ENCODE data around the gene RSF1.

Gene RSF1

GRCh38 chr11:77736473-77736872 is 84.0 kb downstream of the RSF1 start:
- no peak for DNase-seq

GRCh38 chr11:77734890-77735289 is 85.6 kb downstream of the RSF1 start:
- DNase-seq, result no peak

- DNase-seq, result no peak
Measured at GRCh38 chr11:77732143-77732542, 88.4 kb downstream of the RSF1 start.

- no peak for DNase-seq
Measured at GRCh38 chr11:77730789-77731188, 89.7 kb downstream of the RSF1 start.

DNA sequence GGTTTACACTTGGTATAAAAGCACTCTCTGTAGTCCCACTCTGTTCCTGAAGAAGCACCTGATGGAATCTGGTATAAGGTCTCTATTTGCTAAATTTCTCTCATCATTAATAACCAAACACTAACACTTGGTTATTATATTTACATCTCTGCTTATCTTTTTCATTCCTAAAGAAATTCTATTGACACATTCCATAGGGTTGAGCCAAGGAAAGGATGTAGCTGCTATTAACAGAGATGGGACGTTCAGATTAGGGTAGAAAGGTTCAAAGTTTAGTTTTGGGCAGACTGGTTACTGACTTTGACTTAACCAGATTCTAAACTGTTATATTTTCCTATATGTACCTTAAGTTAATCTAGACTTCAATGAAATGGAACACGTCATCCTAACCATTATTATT is 91.5 kb downstream of the RSF1 start:
- no peak for DNase-seq

GRCh38 chr11:77728203-77728786 is 92.2 kb downstream of the RSF1 start:
- DNase-seq, result no peak

DNA sequence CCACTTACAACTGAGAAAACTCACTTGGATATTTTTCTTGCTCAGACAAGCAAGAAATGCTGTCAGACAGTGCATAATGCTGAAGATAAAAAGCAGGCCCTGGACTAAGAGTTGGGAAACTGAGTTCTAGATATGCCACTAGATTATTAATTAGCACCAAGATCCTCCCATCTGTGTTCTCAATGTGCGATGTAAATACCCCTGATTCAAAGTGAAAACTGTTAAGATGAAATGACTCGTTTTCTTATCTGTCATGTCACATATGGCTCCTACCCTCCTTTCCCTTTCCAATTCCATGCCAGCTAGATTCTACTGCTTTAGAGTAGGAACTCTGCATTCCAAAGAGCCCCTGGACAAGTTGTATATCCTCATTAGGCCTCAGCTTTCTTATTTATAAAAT is 94.0 kb downstream of the RSF1 start:
- DNase-seq, result no peak

GRCh38 chr11:77725433-77725832 is 95.1 kb downstream of the RSF1 start:
- DNase-seq, result no peak

- peak in 1 of 2 experiments; percentile 19 for DNase-seq
Measured at GRCh38 chr11:77724636-77725035, 95.9 kb downstream of the RSF1 start.

DNA sequence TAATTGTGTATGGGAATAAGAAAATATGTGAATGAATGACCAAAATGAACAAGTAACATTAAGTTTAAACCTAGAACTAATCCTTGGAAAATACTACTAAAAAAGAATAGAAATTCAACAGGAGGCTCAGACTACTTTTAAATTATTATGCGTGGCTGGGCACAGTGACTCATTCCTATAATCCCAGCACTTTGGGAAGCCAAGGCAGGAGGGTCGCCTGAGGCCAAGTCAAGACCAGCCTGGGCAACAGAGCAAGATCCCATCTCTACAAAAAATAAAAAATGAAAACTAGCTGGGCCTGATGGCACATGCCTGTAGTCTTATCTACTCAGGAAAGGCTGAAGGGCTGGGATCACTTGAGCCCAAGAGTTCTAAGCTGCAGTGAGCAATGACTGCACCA is 97.5 kb downstream of the RSF1 start:
- DNase-seq, result no peak

GRCh38 chr11:77710358-77710757 is 110.2 kb downstream of the RSF1 start:
- no peak for DNase-seq

DNA sequence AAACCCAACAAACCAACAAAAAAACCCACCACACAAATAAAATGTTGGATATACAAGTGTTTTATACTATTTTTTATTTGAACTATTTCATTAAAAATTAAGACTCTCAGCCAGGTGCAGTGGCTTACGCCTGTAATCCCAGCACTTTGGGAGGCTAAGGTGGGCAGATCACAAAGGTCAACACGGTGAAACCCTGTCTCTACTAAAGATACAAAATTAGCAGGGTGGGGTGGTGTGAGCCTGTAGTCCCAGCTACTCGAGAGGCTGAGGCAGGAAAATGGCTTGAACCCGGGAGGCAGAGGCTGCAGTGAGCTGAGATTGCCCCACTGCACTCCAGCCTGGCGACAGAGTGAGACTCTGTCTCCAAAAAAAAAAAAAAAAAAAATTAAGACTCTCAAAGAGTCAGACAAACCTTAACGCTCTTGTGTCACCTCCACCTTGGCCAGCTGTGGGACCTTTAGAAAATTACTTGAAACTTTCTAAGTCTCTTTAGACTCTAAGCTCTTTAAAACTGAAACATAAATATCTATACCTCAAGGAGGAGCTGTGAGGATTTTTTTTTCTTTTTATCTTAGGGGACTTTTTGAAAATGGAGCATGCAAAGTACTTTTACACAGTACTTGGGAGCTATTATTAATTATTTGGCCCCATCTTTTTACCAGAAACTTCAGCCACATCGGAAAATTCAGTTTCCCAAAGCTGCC is 114.5 kb downstream of the RSF1 start:
- no peak for DNase-seq

DNA sequence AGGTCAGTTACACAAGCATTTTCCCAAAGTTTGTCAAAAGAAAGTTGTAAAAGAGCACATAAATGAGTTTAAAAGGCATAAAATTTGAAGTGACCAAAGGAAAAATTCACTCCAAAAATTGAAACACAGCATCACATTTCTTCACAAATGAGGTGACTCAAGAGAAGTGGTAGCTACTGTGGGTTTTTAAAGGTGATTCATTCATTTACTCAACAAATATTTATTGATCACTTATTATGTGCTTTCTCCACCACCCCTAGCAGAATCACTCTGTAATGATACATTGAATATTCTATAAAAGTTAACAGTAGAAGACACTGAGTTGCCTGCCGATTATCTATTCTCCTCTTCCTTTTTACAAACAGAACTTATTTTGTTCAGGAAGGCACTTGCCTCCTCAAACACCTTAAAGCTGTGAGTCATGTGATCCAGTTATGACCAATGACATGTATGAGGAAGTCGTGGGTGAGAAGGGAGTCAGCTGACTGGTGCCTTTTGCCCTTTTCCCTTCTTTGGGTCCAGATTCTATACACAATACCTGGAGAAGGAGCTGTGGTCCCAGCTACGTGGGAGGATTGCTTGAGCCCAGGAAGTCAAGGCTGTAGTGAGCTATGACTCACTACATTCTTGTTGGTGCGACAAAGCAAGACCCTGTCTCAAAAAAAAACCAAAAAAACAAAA is 115.2 kb downstream of the RSF1 start:
- no peak for DNase-seq

DNA sequence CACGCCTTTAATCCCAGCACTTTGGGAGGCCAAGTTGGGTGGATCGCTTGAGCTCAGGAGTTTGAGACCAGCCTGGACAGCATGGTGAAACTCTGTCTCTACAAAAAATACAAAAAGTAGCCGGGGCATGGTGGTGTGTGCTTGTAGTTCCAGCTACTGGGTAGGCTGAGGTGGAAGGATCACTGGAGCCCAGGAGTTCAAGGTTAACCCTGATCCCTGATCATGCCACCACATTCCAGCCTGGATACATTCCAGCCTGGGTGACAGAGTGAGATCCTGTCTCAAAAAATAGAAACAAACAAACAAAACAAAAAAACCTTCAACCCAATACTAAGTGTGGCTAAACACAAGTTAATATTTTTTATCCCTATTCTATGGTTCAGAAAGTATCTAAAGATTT is 116.5 kb downstream of the RSF1 start:
- DNase-seq, result no peak

- DNase-seq, result no peak
Measured at GRCh38 chr11:77699425-77699824, 121.1 kb downstream of the RSF1 start.

- no peak for DNase-seq
Measured at GRCh38 chr11:77698896-77699295, 121.6 kb downstream of the RSF1 start.

- DNase-seq, result no peak
Measured at GRCh38 chr11:77697865-77698264, 122.7 kb downstream of the RSF1 start.

- DNase-seq, result no peak
Measured at GRCh38 chr11:77695417-77695816, 125.1 kb downstream of the RSF1 start.

- no peak for DNase-seq
Measured at GRCh38 chr11:77690649-77691048, 129.9 kb downstream of the RSF1 start.

DNA sequence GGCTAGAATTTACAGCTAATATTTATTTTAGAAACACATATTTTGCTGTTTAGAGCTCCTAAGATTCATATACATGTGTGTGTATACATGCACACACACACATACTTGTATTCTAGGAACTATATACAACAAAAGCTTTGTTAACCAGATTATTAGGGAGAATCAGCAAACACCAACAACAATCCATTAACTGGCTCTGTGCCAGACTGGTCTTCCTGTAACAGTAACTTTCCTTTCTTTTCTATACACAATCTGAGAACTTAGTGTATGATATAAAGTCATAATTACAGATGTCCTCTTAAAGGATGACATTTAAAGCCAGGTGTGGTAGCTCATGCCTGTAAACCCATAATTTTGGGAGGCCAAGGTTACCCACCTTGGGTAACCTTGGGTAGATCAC is 133.4 kb downstream of the RSF1 start:
- no peak for DNase-seq

DNA sequence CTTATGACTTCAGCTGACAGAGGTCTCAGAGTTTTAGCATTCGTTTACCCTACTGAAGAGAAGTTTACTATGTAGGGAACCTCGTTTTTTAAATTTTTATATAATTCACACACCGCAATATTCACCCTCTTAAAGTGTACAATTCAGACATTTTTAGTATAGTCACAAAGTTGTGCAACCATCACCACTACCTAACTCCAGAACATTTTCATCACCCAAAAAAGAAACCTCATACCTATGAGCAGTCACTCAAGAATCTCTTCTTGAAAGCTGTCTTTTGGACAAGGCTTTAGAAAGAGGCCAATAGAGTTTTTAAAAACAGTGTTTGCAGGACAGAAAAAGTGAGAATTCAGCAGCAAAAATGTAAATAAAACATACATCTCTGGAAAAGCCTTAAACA is 143.4 kb downstream of the RSF1 start:
- no peak for DNase-seq

- no peak for DNase-seq
Measured at GRCh38 chr11:77672264-77672663, 148.3 kb downstream of the RSF1 start.

GRCh38 chr11:77669848-77670511 is 150.5 kb downstream of the RSF1 start:
- DNase-seq, result no peak

- DNase-seq, result no peak
Measured at GRCh38 chr11:77668760-77669159, 151.8 kb downstream of the RSF1 start.

Measured in NCI-H187 (cell line).